Sigmoid colon (tissue), 7 donors: Measurements from ENCODE around the gene SETBP1. TPM values are rescaled to one million over a fixed set of nuclear protein-coding genes. Genes with fewer than 3 reads are reported as not detected.
A peak's percentile ranks its signal among the peaks of the same experiment; 100 is the strongest.

ENCODE experiments used
- DNase-seq: peaks from one replicate; pipeline ENCODE4 v3.0.0-alpha.2; 2019
- H3K27ac ChIP-seq, 4 donors: fragments of 200-600 bp; sonication (generic); one replicate each; pipeline ENCODE4 v1.5.1; 2016 to 2019; ENCODE audit warnings: mild to moderate bottlenecking in 1 of 4
- H3K27me3 ChIP-seq, 3 donors: fragments of 200-600 bp; sonication (generic); one replicate each; pipeline ENCODE4 v1.5.1; 2019; ENCODE audit warnings: mild to moderate bottlenecking in 1 of 3
- H3K36me3 ChIP-seq, 4 donors: fragments of 200-600 bp; sonication (generic); one replicate each; pipeline ENCODE4 v1.5.1; 2016 to 2019
- H3K4me1 ChIP-seq, 4 donors: fragments of 200-600 bp; sonication (generic); one replicate each; pipeline ENCODE4 v1.5.1; 2017 to 2019
- H3K4me3 ChIP-seq, 4 donors: fragments of 200-600 bp; sonication (generic); one replicate each; pipeline ENCODE4 v1.5.1; 2017 to 2019; ENCODE audit warnings: mild to moderate bottlenecking in 2 of 4, moderate library complexity in 1 of 4
- H3K9me3 ChIP-seq, 4 donors: fragments of 200-600 bp in 3 of 4; sonication (generic) in 3 of 4; one replicate each; pipeline versions ENCODE4 v1.5.1 to v1.6.1; 2013 to 2019
- EP300 ChIP-seq, 4 donors: sonication (generic); formaldehyde crosslinking; IDR thresholded peaks; one replicate each; pipeline ENCODE4 v1.6.1; 2017; ENCODE audit warnings: antibody characterized with exemption in 4 of 4
- POLR2A ChIP-seq, 2 donors: fragments of 450-650 bp; IDR thresholded peaks; one replicate each; pipeline ENCODE4 v1.6.1; 2016; ENCODE audit warnings: antibody characterized with exemption in 2 of 2, mild to moderate bottlenecking in 2 of 2, moderate library complexity in 2 of 2
- POLR2AphosphoS5 ChIP-seq, 4 donors: sonication (generic); formaldehyde crosslinking; IDR thresholded peaks; one replicate each; pipeline ENCODE4 v1.6.1; 2017; ENCODE audit warnings: antibody characterized with exemption in 4 of 4
- WGBS, 2 donors: extraction: QIAGEN DNeasy Blood & Tissue Kit; methylation state at CpG; one replicate each; pipeline ENCODE4 v1.1.7; 2013; 5-methylcytosine and 5-hydroxymethylcytosine counted together
- intact Hi-C: fragments of 100-400 bp; cut with DNase I; formaldehyde crosslinking; loops from one replicate; pipeline ENCODE4 v1.15.1; 2023
- polyA plus RNA-seq, 3 donors: library from polyadenylated mRNA; stranded (reverse); fragments of 200-250 nt; gene quantifications; one replicate each; pipeline ENCODE4 v1.2.3, GENCODE V29; 2013
- total RNA-seq, 4 donors: library from RNA; depleted of rRNA; stranded (reverse); fragments of >200 nt; gene quantifications; one replicate each; pipeline ENCODE4 v1.1.0, GENCODE V29; 2016
- TF ChIP-seq, protein P1 (sequence below), 4 experiments: fragments of 450-650 bp in 3 of 4; fragments of 200-600 bp in 1 of 4; IDR thresholded peaks; one replicate each; pipeline ENCODE4 v1.5.1; 2016 to 2019; ENCODE audit warnings: antibody characterized with exemption in 4 of 4, mild to moderate bottlenecking in 3 of 4, moderate library complexity in 2 of 4
- donor health status: healthy with polysubstance abuse.
- donor health status: Bipolar disorder and iron deficiency.
- donor health status: healthy.

SETBP1 gene
- total and polyA plus RNA-seq, 7 donors: 0.69 to 100 (median 67.9) TPM

DNA sequence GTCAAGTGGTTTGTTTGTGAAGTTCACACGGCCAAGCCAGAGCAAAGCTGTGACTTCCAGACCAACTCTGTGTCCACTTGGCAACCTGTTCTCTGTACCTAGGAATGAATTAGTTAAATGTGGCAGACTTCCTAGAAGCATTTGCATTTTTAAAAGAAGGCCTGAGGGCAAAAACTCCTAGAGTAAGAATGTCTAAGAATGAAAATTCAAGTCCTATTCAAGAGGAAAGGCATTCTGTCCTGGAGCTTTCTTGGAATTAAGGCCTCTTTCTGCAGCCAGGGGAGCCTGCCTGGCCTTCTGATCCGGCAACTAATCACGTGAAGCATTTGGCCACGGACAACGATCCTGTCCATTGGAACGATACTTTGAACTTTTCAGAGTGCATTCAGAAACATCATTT is 155.0 kb downstream of the SETBP1 start:
- peak; percentile 81 for DNase-seq
- H3K27ac ChIP-seq: peak overlapping the region; percentile 18 to 73 (median 52)
- peaks cover 4 to 94% (median 83%) of the 10 kb centered on the region in 4 donors for H3K4me1 ChIP-seq

GRCh38 chr18:44836263-44836662 is 155.6 kb downstream of the SETBP1 start:
- intact Hi-C loops: loop anchor here (5.0 kb wide), 1 partner anchor 34 kb away; no protein-coding TSS in a partner anchor
- H3K27me3 ChIP-seq: no peaks in the 10 kb centered on the region
- DNase-seq: no peak
- peak overlapping the region; percentile 18 to 73 (median 52) for H3K27ac ChIP-seq
- no peaks in the 10 kb centered on the region for H3K9me3 ChIP-seq
- peaks cover 4 to 94% (median 81%) of the 10 kb centered on the region in 4 donors for H3K4me1 ChIP-seq
- H3K36me3 ChIP-seq: no peaks in the 10 kb centered on the region
- no peak overlapping the region for H3K4me3 ChIP-seq
- 77 to 86% methylated on average over 2 of the region's 2 CpGs for WGBS, 2 donors
- TF ChIP-seq, protein P1, sequence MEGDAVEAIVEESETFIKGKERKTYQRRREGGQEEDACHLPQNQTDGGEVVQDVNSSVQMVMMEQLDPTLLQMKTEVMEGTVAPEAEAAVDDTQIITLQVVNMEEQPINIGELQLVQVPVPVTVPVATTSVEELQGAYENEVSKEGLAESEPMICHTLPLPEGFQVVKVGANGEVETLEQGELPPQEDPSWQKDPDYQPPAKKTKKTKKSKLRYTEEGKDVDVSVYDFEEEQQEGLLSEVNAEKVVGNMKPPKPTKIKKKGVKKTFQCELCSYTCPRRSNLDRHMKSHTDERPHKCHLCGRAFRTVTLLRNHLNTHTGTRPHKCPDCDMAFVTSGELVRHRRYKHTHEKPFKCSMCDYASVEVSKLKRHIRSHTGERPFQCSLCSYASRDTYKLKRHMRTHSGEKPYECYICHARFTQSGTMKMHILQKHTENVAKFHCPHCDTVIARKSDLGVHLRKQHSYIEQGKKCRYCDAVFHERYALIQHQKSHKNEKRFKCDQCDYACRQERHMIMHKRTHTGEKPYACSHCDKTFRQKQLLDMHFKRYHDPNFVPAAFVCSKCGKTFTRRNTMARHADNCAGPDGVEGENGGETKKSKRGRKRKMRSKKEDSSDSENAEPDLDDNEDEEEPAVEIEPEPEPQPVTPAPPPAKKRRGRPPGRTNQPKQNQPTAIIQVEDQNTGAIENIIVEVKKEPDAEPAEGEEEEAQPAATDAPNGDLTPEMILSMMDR (IDR thresholded peaks at IDR 0.05): no peak
- TF ChIP-seq POLR2A (IDR thresholded peaks at IDR 0.05) (no peak), EP300 (IDR thresholded peaks at IDR 0.05) (no peak), POLR2AphosphoS5 (IDR thresholded peaks at IDR 0.05) (peak in 1 of 4 donors; percentile 1)

More for the DNA sequence above, 155.0 kb downstream of the SETBP1 start:
- Histone ChIP-seq H3K36me3 (no peaks in the 10 kb centered on the region), H3K9me3 (no peaks in the 10 kb centered on the region), H3K27me3 (no peaks in the 10 kb centered on the region), H3K4me3 (no peak overlapping the region)
- TF ChIP-seq, protein P1 (IDR thresholded peaks at IDR 0.05): peak in 1 of 4 experiments; percentile 10
- no peak for TF ChIP-seq POLR2A (IDR thresholded peaks at IDR 0.05)
- peak in 1 of 4 donors; percentile 16 for TF ChIP-seq POLR2AphosphoS5 (IDR thresholded peaks at IDR 0.05)
- WGBS, 2 donors: 78 to 82% methylated on average over 6 of the region's 6 CpGs
- intact Hi-C loops: loop anchor here (5.0 kb wide), 1 partner anchor 33 kb away; no protein-coding TSS in a partner anchor

DNA sequence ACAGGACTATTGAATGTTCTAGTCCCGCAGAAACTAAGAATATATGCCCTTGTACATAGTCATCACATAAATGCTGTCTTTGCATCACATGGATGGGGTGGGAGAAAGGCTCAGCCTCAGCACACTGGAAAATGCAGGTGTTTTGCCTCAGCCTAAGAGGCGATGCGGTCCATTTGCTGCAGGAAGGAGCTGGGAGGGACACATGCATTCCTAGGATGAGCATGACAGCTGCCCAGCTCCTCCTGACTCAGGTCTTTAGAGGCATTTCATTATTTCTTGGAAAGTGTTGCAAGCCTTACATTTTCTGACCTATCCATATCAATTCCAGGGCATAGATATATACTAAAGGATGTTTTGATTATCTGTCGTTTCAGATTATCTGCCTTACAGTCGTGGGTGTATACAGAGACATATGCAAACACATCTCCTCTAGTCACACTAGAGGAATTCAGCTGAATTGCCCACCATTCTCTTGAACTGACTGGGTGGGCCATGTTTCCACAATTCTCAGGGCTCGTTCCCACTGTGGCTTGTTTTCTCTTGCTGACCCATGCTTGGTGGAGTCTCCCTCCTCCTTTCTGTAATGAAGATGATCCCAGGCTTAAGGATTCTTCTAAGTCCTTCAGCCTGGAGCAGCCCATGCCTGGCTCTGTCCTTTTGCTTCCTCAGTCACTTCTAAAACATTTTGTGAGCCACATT is 156.9 kb downstream of the SETBP1 start:
- Histone ChIP-seq H3K27ac (peak overlapping the region in 2 of 4 donors; percentile 69 to 73), H3K4me1 (peaks cover 4 to 83% (median 76%) of the 10 kb centered on the region in 4 donors), H3K36me3 (no peaks in the 10 kb centered on the region), H3K9me3 (no peaks in the 10 kb centered on the region), H3K4me3 (no peak overlapping the region), H3K27me3 (no peaks in the 10 kb centered on the region)
- intact Hi-C loops: loop anchor here (5.0 kb wide), 1 partner anchor 35 kb away; no protein-coding TSS in a partner anchor
- no peak for DNase-seq
- no peak for TF ChIP-seq POLR2A (IDR thresholded peaks at IDR 0.05)
- TF ChIP-seq POLR2AphosphoS5 (IDR thresholded peaks at IDR 0.05): no peak
- TF ChIP-seq, protein P1 (IDR thresholded peaks at IDR 0.05): no peak
- TF ChIP-seq EP300 (IDR thresholded peaks at IDR 0.05): no peak
- 80 to 85% methylated on average over 6 of the region's 6 CpGs for WGBS, 2 donors

DNA sequence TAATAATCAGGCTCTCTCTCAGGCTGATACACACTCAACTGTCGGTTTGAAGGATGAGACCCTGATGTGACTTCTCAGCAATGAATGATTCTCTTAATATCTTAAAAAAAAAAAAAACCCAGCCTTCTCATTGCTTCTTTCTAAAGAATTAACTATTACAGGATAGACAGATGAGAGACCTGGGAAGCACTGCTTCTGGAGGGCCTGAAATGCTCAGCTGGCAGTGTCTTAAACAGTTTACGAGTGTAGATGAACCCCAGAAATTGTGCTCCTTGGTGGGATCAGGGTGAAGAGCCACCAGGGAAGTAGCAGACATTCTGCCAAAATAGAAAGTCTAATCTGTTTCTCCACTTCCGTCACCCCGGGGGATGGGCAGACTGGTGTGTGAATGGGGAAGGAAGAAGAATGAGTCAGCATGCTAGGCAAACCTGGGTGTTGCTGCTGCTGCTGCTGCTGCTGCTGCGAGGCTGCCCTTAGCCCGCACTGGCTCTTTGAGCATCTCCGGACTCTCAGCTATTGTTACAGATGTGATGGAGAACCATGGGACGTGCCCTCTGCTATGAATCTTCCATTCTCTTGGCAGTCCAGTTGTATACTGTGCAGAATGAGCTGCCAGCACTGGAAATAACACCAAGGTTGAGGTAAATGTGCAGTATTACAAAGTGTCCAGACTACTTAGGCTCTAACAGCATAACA is 158.4 kb downstream of the SETBP1 start:
- Histone ChIP-seq H3K36me3 (no peaks in the 10 kb centered on the region), H3K4me3 (no peak overlapping the region), H3K27ac (peak overlapping the region; percentile 30 to 73 (median 58)), H3K27me3 (no peaks in the 10 kb centered on the region), H3K9me3 (no peaks in the 10 kb centered on the region), H3K4me1 (peaks cover 4 to 84% (median 76%) of the 10 kb centered on the region in 4 donors)
- WGBS, 2 donors: 26 to 37% methylated on average over 8 of the region's 8 CpGs
- intact Hi-C loops: loop anchor here (5.0 kb wide), 1 partner anchor 37 kb away; no protein-coding TSS in a partner anchor
- DNase-seq: peak; percentile 87
- no peak for TF ChIP-seq EP300 (IDR thresholded peaks at IDR 0.05)
- peak in 2 of 4 donors; percentile 23 to 54 for TF ChIP-seq POLR2AphosphoS5 (IDR thresholded peaks at IDR 0.05)
